NK-92 treated with Interleukin-12 subunit alpha and Interleukin-12 subunit beta, amount 100 ng/mL, for 24 hours (cell line): ENCODE data around the gene SCN1B.
"Not testable (repeated sequence)": the region's sequence is repeated elsewhere in the genome, so short reads cannot be mapped to it uniquely, and the experiment has no call there.

ENCODE experiments used
- DNase-seq: peaks from one replicate; lab custom pipeline; 2025; lab: John Stamatoyannopoulos, UW

Gene SCN1B

GRCh38 chr19:35030257-35031071, at the start of gene SCN1B:
Gene SCN1B (plus strand): TSS chr19:35030470. CDS start chr19:35030821, 351 bp downstream.
- no peak for DNase-seq

GRCh38 chr19:34982275-34982674, 48.0 kb upstream of the SCN1B start:
- no peak for DNase-seq

- no peak for DNase-seq
These were observed 46.5 kb upstream of the SCN1B start for GRCh38 chr19:34983786-34984185.

- no peak for DNase-seq
These were observed 46.0 kb upstream of the SCN1B start for GRCh38 chr19:34984287-34984686.

GRCh38 chr19:34985249-34986022, 44.8 kb upstream of the SCN1B start:
- no peak for DNase-seq

- DNase-seq = no peak
These were observed 42.2 kb upstream of the SCN1B start for GRCh38 chr19:34988119-34988518.

GRCh38 chr19:34989298-34989697, 41.0 kb upstream of the SCN1B start:
- no peak for DNase-seq

- DNase-seq = no peak
These were observed 39.6 kb upstream of the SCN1B start for GRCh38 chr19:34990578-34991192.

GRCh38 chr19:34991542-34992333, 38.5 kb upstream of the SCN1B start:
- no peak for DNase-seq

- DNase-seq = not testable (repeated sequence)
These were observed 37.7 kb upstream of the SCN1B start for GRCh38 chr19:34992582-34992981.

GRCh38 chr19:34994286-34994642, 36.0 kb upstream of the SCN1B start:
- DNase-seq = no peak

- no peak for DNase-seq
These were observed 35.4 kb upstream of the SCN1B start for GRCh38 chr19:34994643-34995541.

GRCh38 chr19:34995551-34995950, 34.7 kb upstream of the SCN1B start:
- DNase-seq = no peak

- DNase-seq = no peak
These were observed 33.1 kb upstream of the SCN1B start for GRCh38 chr19:34997071-34997617.

GRCh38 chr19:34998224-34998623, 32.0 kb upstream of the SCN1B start:
- DNase-seq = not testable (repeated sequence)

GRCh38 chr19:34998777-34999497, 31.3 kb upstream of the SCN1B start:
- no peak for DNase-seq

- DNase-seq = peak; percentile 41
These were observed 30.6 kb upstream of the SCN1B start, which contains the start of gene GRAMD1A for GRCh38 chr19:34999498-35000337. Gene GRAMD1A (plus strand): TSS chr19:35000323. CDS start chr19:35000479, 156 bp downstream.

GRCh38 chr19:35000338-35000646, 30.0 kb upstream of the SCN1B start:
- no peak for DNase-seq
